Astrocyte (in vitro differentiated cells and primary cell): Measurements from ENCODE around the gene COPB1. TPM values are rescaled to one million over a fixed set of nuclear protein-coding genes. Genes with fewer than 3 reads are reported as not detected.
A peak's percentile ranks its signal among the peaks of the same experiment; 100 is the strongest.

Experiments
- DNase-seq: peaks from one replicate; pipeline ENCODE4 v3.0.0-alpha.2; 2010; ENCODE audit warnings: low read depth
- FAIRE-seq: peaks from 2 replicates; lab custom pipeline; 2011; peaks lifted over from hg19 to GRCh38; lab: Jason Lieb, UNC
- H2AFZ ChIP-seq: 2 replicates; pipeline ENCODE4 v1.6.0; 2012; ENCODE audit warnings: low read depth, low read length, inconsistent platforms
- H3K27ac ChIP-seq: 2 replicates; pipeline ENCODE4 v1.5.1; 2011; ENCODE audit warnings: low read depth, low read length, inconsistent platforms
- H3K27me3 ChIP-seq: 2 replicates; pipeline ENCODE4 v1.6.0; 2011; ENCODE audit warnings: low read length, inconsistent platforms; ENCODE audit not compliant: insufficient read depth
- H3K36me3 ChIP-seq: 2 replicates; pipeline ENCODE4 v1.5.1; 2011; ENCODE audit warnings: low read length, inconsistent platforms; ENCODE audit not compliant: insufficient read depth
- H3K4me1 ChIP-seq: 2 replicates; pipeline ENCODE4 v1.5.1; 2011; ENCODE audit warnings: low read length, inconsistent platforms; ENCODE audit not compliant: insufficient read depth
- H3K4me2 ChIP-seq: 2 replicates; pipeline ENCODE4 v1.6.0; 2012; ENCODE audit warnings: low read length, inconsistent platforms
- H3K4me3 ChIP-seq: 2 replicates; pipeline ENCODE4 v1.5.1; 2011; ENCODE audit warnings: low read depth, mild to moderate bottlenecking, low read length, inconsistent platforms; ENCODE audit not compliant: insufficient read depth
- H3K79me2 ChIP-seq: 2 replicates; pipeline ENCODE4 v1.6.0; 2012; ENCODE audit warnings: mild to moderate bottlenecking, low read length, inconsistent platforms; ENCODE audit not compliant: insufficient read depth
- H3K9ac ChIP-seq: 2 replicates; pipeline ENCODE4 v1.6.0; 2012; ENCODE audit warnings: mild to moderate bottlenecking, low read length, inconsistent platforms
- H3K9me3 ChIP-seq: 2 replicates; pipeline ENCODE4 v1.5.1; 2012; ENCODE audit warnings: low read depth, mild to moderate bottlenecking, low read length, inconsistent platforms; ENCODE audit not compliant: insufficient read depth
- H4K20me1 ChIP-seq: 2 replicates; pipeline ENCODE4 v1.6.0; 2012; ENCODE audit warnings: low read length, inconsistent platforms; ENCODE audit not compliant: insufficient read depth
- H3K27ac Mint-ChIP-seq: one replicate; pipeline ENCODE4 v1.8.0; 2021; ENCODE audit warnings: mild to moderate bottlenecking, mixed read lengths; ENCODE audit not compliant: unreplicated experiment
- H3K27me3 Mint-ChIP-seq: one replicate; pipeline ENCODE4 v1.8.0; 2021; ENCODE audit warnings: low read depth, mixed read lengths; ENCODE audit not compliant: unreplicated experiment
- H3K36me3 Mint-ChIP-seq: one replicate; pipeline ENCODE4 v1.8.0; 2021; ENCODE audit warnings: low read depth, mixed read lengths; ENCODE audit not compliant: unreplicated experiment
- H3K4me1 Mint-ChIP-seq: one replicate; pipeline ENCODE4 v1.8.0; 2021; ENCODE audit warnings: low read depth, mixed read lengths; ENCODE audit not compliant: unreplicated experiment
- H3K4me3 Mint-ChIP-seq: one replicate; pipeline ENCODE4 v1.8.0; 2021; ENCODE audit warnings: mild to moderate bottlenecking, moderate library complexity, mixed read lengths; ENCODE audit not compliant: unreplicated experiment
- H3K9me3 Mint-ChIP-seq: one replicate; pipeline ENCODE4 v1.8.0; 2021; ENCODE audit warnings: mild to moderate bottlenecking, mixed read lengths; ENCODE audit not compliant: unreplicated experiment
- CTCF ChIP-seq: IDR thresholded peaks from 2 replicates; pipeline ENCODE4 v1.5.1; 2011; ENCODE audit warnings: low read depth, mild to moderate bottlenecking, inconsistent platforms, low read length, moderate library complexity; ENCODE audit not compliant: insufficient read depth
- EZH2 ChIP-seq: IDR thresholded peaks from 2 replicates; pipeline ENCODE4 v1.6.1; 2012; ENCODE audit warnings: mild to moderate bottlenecking, low read length, inconsistent platforms; ENCODE audit not compliant: insufficient read depth
- total RNA-seq: library from RNA; stranded (reverse); gene quantifications from 2 replicates; pipeline ENCODE4 v1.2.1, GENCODE V29; 2021

The COPB1 gene
- total RNA-seq, 1 donor from 2014 or later, result 223 TPM

DNA sequence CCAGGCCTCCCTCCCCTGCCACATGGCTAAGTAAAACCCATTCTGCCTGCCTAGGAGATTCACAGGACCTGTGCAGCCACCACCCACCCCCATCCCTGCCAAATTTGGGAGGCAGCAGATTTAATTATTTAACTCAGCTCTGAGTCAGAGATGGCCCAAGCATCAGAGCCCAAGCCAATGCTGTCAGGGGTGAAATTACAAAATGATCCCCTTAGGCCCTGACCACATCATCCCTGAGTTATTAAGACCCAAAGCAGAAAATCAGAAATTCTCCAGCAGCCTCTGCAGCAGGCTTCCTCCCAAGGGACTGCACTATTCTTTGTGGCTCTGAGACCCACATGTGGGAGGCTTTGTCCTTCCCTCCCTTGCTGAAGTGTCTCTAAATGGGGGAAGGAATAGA, 87.8 kb downstream of the COPB1 start:
- DNase-seq (peak; percentile 75), FAIRE-seq (no peak)
- Mint-ChIP-seq H3K36me3 (no peaks in the 10 kb centered on the region), H3K4me3 (no peak overlapping the region), H3K4me1 (peaks cover 41% of the 10 kb centered on the region), H3K27me3 (no peaks in the 10 kb centered on the region), H3K9me3 (no peaks in the 10 kb centered on the region), H3K27ac (peak overlapping the region; percentile 16)
- no peak overlapping the region for H3K9ac ChIP-seq
- no peak overlapping the region for H2AFZ ChIP-seq
- H3K27me3 ChIP-seq, result no peaks in the 10 kb centered on the region
- TF ChIP-seq CTCF, result no peak
- TF ChIP-seq EZH2, result no peak
- peak overlapping the region; percentile 20 for H3K4me2 ChIP-seq
- no peaks in the 10 kb centered on the region for H4K20me1 ChIP-seq
- H3K9me3 ChIP-seq, result no peaks in the 10 kb centered on the region
- no peaks in the 10 kb centered on the region for H3K36me3 ChIP-seq
- H3K4me3 ChIP-seq, result no peak overlapping the region
- H3K4me1 ChIP-seq, result peaks cover 31% of the 10 kb centered on the region
- no peak overlapping the region for H3K27ac ChIP-seq
- no peaks in the 10 kb centered on the region for H3K79me2 ChIP-seq

- H3K27me3 ChIP-seq, result no peaks in the 10 kb centered on the region
- TF ChIP-seq EZH2, result no peak
- no peak for TF ChIP-seq CTCF
- no peak overlapping the region for H3K4me3 ChIP-seq
- Mint-ChIP-seq H3K9me3 (no peaks in the 10 kb centered on the region), H3K4me3 (no peak overlapping the region), H3K36me3 (no peaks in the 10 kb centered on the region), H3K4me1 (peaks cover 33% of the 10 kb centered on the region), H3K27ac (no peak overlapping the region), H3K27me3 (no peaks in the 10 kb centered on the region)
- no peaks in the 10 kb centered on the region for H3K79me2 ChIP-seq
- H3K9me3 ChIP-seq, result no peaks in the 10 kb centered on the region
- no peak overlapping the region for H2AFZ ChIP-seq
- H3K4me1 ChIP-seq, result peaks cover 24% of the 10 kb centered on the region
- H3K36me3 ChIP-seq, result no peaks in the 10 kb centered on the region
- H3K27ac ChIP-seq, result no peak overlapping the region
- H3K4me2 ChIP-seq, result no peak overlapping the region
- FAIRE-seq (no peak), DNase-seq (no peak)
- H4K20me1 ChIP-seq, result no peaks in the 10 kb centered on the region
- H3K9ac ChIP-seq, result no peak overlapping the region
Measured at GRCh38 chr11:14409891-14410290, 89.7 kb downstream of the COPB1 start.

- H3K79me2 ChIP-seq, result no peaks in the 10 kb centered on the region
- H3K9ac ChIP-seq, result no peak overlapping the region
- H4K20me1 ChIP-seq, result no peaks in the 10 kb centered on the region
- no peak overlapping the region for H3K27ac ChIP-seq
- Mint-ChIP-seq H3K4me3 (no peak overlapping the region), H3K9me3 (no peaks in the 10 kb centered on the region), H3K36me3 (no peaks in the 10 kb centered on the region), H3K4me1 (peaks cover 25% of the 10 kb centered on the region), H3K27ac (no peak overlapping the region), H3K27me3 (no peaks in the 10 kb centered on the region)
- peaks cover 17% of the 10 kb centered on the region for H3K4me1 ChIP-seq
- TF ChIP-seq EZH2 (no peak), CTCF (no peak)
- H3K4me2 ChIP-seq, result no peak overlapping the region
- H3K27me3 ChIP-seq, result no peaks in the 10 kb centered on the region
- no peaks in the 10 kb centered on the region for H3K36me3 ChIP-seq
- no peak for DNase-seq
- H3K4me3 ChIP-seq, result no peak overlapping the region
- H2AFZ ChIP-seq, result no peak overlapping the region
- H3K9me3 ChIP-seq, result no peaks in the 10 kb centered on the region
- FAIRE-seq, result no peak
Measured at GRCh38 chr11:14408612-14409011, 91.0 kb downstream of the COPB1 start.

Other genes starting within 250 kb of the COPB1 start
- gene RRAS2, start 140.6 kb downstream of the COPB1 start, total RNA-seq, result 120 and 150 TPM in 2 replicates
- 152 and 164 TPM in 2 replicates for gene PSMA1, start 20.6 kb upstream of the COPB1 start, total RNA-seq
- gene PDE3B, start 144.0 kb upstream of the COPB1 start, total RNA-seq, result 2.1 and 2.9 TPM in 2 replicates